Skin epidermis (tissue), 12 donors: ENCODE data around the gene ARMC2.
A peak's percentile ranks its signal among the peaks of the same experiment; 100 is the strongest.

Experiments used
- H3K27ac ChIP-seq, 21 experiments: fragments of 200-600 bp; sonication (generic) in 11 of 21; one replicate each; pipeline ENCODE4 v1.5.0; 2020; ENCODE audit warnings: mild to moderate bottlenecking in 3 of 21, inconsistent platforms in 2 of 21, moderate library complexity in 2 of 21
- H3K4me3 ChIP-seq, 7 experiments: fragments of 200-600 bp; sonication (generic) in 2 of 7; one replicate each; pipeline ENCODE4 v1.5.0; 2020; ENCODE audit warnings: inconsistent platforms in 2 of 7, mild to moderate bottlenecking in 2 of 7, moderate library complexity in 1 of 7

The ARMC2 gene

DNA sequence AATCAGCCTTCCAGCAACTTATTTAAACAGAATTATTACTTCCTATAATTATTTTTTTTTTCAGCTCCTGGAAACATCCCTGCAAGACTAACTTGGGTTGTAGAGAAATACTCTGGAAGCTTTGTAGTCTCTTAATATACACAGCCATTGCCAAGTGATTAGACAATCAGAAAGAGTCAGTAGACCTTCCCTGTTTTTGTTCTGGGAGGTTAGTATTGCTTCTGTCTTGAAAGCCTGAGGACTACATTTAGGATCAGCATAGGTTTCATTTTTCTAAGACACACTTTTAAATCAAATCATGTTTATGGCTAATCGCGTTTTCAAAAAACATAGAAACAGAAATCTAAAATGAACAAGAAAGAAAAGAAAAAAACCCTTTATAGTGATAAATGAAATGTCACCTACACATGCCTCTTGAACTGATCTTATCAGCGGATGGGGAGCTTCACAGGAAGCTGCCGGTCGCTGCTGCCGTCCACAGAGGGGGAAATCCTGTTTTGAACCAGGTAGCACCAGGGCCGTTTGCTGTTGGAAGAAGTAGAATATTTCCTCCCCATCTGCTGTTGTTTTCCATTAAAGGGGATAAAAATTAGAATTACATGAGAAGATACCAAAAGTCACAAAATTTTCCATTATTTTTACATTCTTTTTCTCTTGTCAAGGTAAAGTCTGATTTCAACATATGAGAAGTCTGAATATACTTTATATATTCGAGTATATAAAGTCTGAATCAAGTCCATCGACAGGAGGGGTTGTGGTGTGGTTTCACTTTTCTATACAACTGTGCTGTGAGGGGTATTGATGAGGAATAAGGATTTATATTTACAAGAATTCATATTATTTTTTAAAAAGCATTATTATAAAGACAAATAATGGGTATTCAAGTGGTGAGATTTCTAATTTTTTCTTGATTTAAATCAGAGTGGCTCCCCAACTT, 94.6 kb downstream of the ARMC2 start:
- H3K4me3 ChIP-seq = no peak overlapping the region
- peak overlapping the region in 8 of 21 experiments; percentile 6 to 87 (median 56) for H3K27ac ChIP-seq

DNA sequence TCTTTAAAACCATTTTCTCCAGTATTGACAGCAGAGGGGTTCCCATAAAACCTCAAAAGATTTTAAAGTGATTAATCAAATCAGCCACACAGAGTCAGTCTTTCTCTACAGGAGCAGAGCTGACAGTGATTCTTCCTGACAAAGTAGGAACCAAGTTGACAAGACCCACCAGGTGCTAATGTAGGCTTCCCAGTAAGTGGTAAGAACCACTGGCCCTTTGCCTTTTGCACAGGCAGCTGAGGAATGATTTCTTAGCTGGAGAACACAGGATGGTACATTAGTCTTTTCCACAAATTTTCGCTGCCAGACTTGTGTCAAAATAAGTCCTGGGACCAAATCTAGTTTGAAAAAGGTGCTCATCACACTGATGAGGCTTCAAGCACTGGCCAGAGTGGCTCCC, 95.8 kb downstream of the ARMC2 start:
- no peak overlapping the region for H3K4me3 ChIP-seq
- H3K27ac ChIP-seq = peak overlapping the region in 19 of 21 experiments; percentile 14 to 87 (median 70)

DNA sequence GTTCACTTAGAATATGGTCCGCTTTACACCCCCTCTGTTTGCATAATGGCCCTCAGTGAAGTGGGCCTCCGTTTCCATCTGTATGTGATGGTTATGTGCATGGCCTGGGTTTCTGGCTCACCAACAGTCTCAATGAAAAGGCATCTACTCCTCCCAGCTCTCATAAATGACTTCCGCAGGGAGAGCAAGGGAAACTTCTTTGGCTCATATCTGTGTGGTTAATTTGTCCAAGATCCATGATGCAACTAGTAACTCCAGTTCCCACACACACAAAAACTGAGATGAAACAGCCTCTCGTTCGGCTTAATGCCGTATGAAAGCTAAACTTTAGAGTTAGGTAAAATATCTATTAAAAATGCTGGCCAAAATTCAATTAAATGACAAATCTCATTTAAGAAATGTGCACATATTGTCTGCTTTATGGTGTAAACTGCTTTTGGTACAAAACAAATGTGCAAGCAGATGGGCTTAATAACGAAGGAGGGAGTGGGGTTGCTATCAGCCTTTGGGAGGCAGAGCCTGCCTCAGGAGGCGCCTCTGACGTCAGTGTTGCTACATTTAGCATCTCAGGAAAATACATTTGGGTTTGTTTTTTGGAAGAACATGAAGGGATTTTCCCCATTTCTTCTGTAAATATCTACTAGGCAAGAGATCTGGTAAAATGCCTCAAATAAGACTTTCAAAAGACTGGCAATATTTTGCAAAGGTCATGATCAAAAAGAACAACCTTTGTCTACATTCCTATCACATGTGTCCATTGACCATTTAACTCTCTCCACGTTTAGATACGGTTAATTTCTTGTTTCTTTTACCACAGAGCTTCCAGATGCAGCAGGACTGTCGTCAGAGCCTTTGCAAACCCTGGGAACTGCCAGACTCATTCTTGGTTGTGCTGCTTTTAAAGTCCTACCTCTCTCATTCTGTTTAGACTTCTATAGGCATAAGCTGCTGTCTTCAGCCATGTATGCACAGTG, 96.8 kb downstream of the ARMC2 start:
- peak overlapping the region in 19 of 21 experiments; percentile 43 to 87 (median 73) for H3K27ac ChIP-seq
- no peak overlapping the region for H3K4me3 ChIP-seq

DNA sequence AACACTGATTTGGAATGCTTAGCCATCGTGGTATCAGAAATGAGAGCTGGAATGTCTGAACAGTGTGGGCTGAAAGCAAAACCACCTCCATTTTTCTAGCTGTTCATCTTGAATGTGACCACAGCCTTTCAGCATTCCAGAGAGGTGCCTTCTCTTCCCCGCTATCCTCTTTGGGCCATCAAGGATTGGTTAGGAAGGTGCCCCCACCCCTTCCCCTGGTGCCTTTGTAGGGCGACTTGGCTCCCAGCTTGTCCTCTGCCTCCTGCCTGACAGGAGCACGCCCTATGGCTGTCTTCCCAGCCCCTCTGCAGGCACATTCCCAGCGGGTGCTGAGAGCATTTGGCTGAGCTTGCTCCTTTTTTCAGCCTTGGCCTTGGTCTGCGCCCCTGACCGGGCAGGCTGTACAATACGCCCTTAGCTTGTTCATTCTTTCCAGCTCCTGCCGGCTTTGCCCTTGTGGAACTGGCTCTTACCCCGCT, 97.5 kb downstream of the ARMC2 start:
- Histone ChIP-seq H3K4me3 (no peak overlapping the region), H3K27ac (peak overlapping the region in 20 of 21 experiments; percentile 43 to 87 (median 72))

DNA sequence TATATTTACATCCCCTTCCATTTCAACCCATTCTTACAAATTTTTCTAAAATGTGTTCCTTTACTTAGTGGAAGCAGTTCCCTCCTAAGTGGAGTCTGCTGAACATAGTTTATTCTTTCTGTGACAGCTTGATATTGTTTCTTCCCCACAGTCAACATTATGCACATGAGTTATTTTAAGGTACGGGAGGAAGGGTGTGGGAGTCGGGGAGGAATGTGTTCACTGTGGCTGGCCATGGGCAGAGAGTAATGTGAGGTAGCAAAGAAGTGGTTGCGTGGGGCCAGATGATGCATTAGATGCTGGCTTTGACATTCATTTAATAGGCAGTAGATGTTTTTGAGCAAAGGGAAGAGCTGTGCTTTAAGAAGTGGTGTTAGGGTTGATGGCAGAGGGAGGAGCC, 98.5 kb downstream of the ARMC2 start:
- Histone ChIP-seq H3K4me3 (no peak overlapping the region), H3K27ac (peak overlapping the region in 20 of 21 experiments; percentile 15 to 87 (median 68))

DNA sequence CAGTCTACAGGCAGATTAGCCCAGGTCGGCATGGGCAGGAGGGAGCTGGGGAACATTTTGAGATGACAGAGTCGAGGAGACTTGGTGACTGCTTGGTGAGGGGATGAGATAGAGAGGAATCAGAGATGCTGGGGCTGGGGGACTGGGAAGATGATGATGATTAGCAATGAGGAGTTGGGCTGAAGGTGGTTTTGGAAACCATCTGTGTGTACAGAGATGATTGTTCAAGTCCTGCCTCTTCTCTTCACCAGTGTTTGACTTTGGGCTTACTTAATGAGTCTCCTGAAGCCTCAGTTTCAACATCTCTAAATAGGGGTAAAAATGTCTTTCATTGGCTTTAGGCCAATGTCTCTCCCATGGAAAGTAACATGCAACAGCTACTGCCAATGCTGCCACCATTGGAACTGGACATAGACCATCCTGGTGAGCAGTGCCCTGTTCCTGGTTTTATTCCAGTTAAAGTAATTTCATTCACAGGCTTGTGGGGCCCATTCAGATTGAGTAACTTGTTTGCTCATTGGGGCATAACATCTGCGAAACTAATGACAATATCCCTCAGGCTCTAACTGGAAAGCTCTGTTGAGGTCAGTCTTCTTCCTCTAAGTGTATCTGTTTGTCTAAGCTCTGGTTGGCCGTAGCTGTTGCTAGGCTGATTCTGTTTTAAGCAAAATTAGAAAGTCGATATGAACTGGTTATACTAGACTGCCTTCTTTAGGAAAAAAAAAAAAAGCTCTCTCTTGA, 99.1 kb downstream of the ARMC2 start:
- Histone ChIP-seq H3K27ac (peak overlapping the region in 19 of 21 experiments; percentile 15 to 87 (median 70)), H3K4me3 (no peak overlapping the region)

DNA sequence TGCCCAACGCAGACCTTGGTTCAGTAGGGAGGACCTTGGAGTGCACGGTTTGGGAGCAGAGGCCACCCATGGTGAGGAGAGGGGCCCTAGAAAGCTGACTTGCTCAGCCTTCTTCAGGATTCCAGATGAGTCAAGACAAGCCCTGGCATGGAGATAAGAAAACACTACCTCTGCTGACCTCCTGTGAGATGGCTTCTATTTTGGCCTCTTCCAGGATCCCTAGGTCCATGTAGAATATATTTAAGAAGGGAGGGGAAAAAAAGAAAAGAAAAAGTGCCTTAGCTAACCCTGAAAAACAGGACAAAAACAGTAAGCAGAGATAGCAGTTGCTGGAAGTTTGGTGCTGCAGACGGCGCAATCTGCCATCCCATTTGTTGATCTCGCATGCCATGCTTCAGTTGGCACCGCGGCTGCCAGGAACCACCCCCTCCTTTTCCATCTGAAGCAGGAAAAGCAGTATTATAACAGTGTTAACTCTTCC, 100.0 kb downstream of the ARMC2 start:
- Histone ChIP-seq H3K4me3 (no peak overlapping the region), H3K27ac (peak overlapping the region in 20 of 21 experiments; percentile 4 to 87 (median 52))

DNA sequence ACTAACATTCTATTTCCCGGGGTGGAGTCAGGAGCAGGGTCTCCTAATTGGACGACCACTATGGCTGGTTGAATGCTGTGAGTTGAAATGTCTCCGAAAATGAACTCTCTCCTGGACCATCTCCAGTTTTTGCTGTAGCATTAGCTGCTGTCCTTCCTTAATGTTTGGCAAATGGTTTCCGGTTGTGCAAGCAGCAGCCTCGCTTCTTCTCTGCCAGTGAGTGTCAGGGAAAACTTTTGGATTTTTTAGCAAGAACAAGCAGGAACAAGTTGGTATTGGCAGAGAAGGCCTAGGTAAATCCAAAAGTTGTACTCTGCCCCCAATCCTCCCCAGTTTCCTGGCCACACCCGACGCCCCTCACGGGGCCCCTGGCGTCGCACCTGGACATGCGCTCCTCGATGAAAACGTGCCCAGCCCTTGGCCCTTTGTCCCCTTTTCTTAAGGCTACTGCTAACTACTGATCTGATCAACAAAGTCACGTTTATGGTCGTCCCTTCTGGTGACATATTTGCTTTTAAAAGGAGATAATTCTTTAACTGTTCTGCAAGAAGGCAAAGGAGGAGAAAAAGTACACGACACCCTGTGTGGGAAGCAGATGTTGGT, 103.2 kb downstream of the ARMC2 start:
- no peak overlapping the region for H3K4me3 ChIP-seq
- H3K27ac ChIP-seq = peak overlapping the region in 8 of 21 experiments; percentile 5 to 48 (median 32)

DNA sequence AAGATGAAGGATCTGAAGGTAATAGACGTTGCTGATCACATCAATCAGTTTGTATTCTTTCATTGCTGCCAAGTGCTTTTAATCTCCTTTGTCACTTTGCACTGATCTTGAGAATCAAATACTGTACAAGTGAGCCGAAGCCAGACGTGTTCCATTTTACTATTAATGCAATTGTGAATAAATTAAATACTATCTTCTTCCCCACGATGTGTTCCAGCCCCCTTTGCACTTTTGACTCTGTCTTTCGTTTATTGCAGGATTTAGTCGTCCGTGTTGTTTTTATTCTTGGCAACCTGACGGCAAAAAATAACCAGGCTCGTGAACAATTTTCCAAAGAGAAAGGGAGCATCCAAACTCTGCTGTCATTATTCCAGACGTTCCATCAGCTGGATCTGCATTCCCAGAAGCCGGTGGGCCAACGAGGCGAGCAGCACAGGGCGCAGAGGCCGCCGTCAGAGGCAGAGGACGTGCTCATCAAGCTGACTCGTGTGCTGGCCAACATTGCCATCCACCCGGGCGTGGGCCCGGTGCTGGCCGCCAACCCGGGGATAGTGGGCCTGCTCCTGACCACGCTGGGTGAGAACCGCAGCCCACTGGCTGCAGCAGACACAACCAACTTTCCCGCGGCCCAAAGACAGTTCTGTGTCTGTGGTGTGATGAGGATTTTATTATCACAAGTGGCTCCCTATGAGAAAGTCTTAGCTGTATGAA, 104.7 kb downstream of the ARMC2 start:
- Histone ChIP-seq H3K4me3 (no peak overlapping the region), H3K27ac (peak overlapping the region in 5 of 21 experiments; percentile 15 to 27 (median 20))

DNA sequence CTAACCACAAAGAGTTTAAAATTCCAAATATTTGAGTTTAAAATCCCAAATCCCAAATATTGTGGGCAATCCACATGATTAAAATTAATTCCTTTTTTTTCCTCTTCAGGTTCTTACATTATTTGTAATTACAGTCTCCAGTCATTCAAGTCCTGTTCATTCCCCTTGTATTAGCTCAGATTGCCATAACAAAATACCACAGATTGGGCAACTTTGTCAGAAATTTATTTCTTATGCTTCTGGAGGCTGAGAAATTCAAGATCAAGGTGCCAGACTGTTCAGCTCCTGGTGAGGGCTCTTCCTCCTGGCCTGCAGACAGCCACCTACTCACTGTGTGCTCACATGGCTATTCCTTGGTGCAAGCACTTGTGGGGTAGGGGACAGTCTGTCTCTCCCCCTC, 105.5 kb downstream of the ARMC2 start:
- H3K27ac ChIP-seq = peak overlapping the region in 2 of 21 experiments; percentile 15 to 25
- H3K4me3 ChIP-seq = no peak overlapping the region

DNA sequence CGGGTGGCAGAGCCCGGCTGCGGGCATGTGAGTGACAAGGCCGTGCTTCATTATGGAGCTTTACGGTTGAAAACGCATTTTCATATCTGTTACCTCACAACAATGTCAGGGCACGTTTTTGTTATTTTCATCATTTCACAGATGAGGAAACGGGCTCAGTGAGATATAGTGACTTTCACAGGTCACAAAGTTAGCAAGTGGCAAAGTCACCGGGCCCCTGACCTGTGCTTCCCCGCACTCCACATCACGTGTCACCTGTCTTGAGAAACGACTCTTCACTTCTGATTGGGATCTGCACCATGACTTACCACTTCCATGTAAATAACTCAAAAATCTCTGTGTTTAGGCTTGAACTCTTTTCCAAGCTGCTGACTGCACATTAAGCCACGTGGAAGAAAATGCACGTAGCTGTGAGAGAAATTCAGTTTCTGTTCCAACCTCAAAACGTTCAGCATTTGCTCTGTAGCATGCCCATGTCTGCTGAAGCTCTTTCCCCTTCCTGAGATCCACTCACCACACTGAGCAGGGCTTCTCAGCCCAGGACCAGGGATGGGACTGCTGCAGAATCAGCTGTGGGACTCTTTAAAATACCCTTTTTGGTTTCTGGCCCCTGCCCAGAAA, 107.2 kb downstream of the ARMC2 start:
- Histone ChIP-seq H3K27ac (no peak overlapping the region), H3K4me3 (no peak overlapping the region)

DNA sequence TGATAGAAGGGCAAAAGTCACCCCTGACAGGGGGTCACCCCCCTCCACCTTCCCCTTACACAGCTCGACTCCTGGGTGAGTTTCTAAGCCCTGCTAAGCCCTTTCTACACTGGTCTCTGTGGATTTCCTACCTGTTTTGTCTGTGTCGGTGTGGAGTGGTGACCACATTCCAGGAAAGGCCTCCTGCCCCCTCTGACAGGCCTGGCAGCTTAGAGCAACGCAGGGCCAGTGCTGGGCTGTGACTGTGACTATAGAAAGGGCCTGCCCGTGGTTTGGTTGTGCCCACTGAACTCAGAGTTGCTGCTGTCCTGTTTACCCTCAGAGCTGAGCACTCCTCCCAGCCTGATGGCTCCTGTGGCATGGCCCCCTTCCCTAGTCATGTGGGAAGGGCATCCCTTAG, 109.0 kb downstream of the ARMC2 start:
- Histone ChIP-seq H3K27ac (no peak overlapping the region), H3K4me3 (no peak overlapping the region)

DNA sequence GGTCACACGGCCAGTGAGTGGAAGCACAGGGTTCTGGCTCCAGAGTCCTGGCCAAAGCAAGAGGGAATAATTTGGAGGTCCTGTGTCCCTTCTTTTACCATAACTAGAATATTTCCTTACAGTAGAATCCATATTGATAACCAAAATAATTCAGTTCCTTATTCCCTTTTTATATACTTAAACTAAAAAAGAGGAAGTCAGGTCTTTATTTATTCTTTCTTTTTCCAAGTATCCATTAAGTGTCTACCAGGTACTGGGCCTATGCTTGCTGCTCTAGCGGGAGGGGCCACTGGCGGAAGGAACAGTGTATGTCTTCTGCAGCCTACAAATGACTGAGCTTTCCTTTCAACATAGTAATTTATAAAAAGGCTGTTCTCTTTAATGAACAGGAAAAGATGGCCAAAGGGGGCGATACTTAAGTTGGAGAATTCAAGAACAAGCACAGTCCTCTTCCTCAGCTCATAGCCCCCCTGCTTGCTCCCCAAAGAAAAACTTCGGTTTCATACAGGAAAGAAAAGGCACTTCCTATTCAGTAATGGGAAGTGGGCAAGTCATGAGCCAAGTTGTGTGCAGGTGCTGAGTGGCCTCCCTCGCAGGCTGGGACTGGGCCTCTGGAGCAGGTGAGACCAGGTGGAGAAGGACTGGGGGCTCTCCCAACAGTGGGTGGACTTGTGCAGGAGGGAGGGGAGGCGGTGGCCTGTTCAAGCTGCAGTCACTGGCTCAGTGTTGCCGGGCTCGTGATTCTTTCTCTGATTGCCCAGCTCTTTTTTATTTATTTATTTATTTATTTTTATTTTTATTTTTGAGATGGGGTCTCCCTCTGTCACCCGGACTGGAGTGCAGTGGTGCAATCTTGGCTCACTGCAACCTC, 110.9 kb downstream of the ARMC2 start:
- no peak overlapping the region for H3K4me3 ChIP-seq
- H3K27ac ChIP-seq = no peak overlapping the region

DNA sequence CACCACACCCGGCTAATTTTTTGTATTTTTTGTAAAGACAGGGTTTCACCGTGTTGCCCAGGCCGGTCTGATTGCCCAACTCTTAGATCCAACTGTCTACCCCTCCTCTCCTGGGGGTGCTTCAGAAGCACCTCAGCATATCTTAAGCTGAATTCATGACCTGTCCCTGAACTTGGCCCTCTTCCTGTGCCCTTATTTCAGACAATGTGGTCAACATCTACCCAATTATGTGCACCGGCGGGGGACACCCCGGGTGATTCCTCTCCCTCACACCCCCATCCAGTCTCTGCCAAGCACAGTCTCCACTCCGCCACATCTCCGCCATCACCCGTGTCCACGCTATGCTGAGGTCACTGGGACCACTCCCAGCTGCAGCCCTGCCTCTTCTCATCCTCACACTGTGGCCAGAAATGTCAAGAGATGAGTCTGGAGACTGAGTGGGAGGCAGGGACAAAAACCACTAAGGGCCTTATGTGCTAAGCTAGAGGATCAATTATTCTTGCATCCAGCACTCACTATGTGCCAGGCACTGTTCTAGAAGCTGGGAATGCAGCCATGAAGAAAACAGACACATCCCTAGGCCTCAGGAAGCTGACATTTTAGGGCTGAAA, 111.9 kb downstream of the ARMC2 start:
- peak overlapping the region in 2 of 21 experiments; percentile 13 to 14 for H3K27ac ChIP-seq
- no peak overlapping the region for H3K4me3 ChIP-seq

DNA sequence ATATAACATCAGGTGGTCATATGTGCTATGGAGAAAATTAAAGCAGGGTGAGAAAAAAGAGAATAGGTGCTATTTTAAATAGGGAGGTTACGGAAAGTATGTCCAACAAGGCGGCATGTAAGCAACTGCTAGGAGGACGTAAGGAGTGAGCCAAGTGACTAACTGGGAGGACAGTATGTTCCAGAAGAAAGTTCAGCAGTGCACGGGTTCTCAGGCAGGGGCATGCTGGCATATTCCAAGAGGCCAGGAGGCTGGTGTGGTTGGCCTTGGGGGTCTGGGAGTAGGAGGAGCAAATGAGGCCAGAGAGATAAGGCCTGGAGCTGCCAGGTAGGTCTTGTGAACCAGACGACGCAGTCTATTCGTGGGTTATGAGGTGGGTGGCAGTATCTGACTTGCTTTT, 112.4 kb downstream of the ARMC2 start:
- peak overlapping the region in 1 of 21 experiments; percentile 18 for H3K27ac ChIP-seq
- no peak overlapping the region for H3K4me3 ChIP-seq

DNA sequence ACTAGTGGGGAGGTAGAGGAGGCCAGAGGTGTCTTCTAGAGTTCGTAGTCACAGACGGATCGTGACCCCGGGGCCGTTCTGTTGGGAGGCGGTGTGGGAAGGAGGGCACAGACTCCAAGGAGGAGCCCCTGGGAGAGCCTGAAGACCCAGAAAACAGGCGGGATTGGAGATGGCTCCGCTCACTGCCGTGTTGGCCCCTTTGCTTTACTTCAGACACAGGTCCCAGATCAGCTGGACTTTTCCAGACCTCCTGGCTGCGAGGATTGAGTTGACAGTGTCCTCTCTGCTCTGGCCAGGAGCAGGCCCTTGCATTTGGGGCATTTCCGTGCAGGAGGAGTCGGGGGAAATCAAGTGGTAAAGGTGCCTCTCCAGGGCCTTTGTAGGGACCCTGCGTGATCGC, 112.9 kb downstream of the ARMC2 start:
- no peak overlapping the region for H3K4me3 ChIP-seq
- H3K27ac ChIP-seq = peak overlapping the region in 1 of 21 experiments; percentile 18
